NCI-H526 treated with DMSO at 0.1 percent for 48 hours (cell line): ENCODE results near the gene MLH3.

Experiments
- DNase-seq: peaks from one replicate; lab custom pipeline; 2025; lab: John Stamatoyannopoulos, UW

The MLH3 gene

DNA sequence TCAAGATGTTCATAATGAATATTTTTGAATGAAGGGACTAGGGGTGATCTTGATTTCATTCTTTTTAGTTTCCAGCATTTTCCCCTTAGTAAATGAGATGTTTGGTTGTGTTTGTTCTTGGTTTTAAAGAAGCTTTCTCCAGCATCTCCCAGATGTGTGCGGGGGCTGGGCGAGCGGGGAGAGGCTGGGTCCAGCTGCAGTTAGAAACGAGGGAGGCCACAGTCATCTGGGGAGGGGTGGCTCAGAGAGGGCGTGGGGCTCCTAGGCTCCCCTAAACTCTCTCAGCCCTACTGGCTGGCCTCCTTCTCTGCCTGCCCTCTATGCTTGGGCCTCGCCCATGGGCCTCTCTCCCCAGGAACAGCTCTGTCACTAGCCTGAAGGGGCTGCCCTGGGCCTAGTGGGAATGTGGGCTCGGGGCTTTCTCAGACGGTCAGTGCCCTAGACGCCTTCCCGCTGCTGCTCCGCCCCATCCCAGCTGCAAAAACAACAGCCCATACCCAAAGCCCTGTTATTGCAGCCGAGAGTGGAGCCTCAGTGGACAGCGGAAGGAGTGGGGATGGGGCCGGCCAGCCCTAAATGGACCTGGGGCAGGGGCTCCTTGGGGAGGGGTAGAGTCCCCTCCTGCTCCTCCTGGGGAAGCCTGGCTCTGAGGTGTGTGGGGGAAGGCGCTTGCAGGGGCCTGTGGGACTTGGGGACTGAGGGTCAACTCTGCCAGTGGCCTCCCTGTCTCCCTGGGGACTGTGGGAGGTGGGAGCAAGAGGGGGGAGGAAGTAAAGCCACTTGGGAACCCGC, 66.8 kb downstream of the MLH3 start:
- no peak for DNase-seq

DNA sequence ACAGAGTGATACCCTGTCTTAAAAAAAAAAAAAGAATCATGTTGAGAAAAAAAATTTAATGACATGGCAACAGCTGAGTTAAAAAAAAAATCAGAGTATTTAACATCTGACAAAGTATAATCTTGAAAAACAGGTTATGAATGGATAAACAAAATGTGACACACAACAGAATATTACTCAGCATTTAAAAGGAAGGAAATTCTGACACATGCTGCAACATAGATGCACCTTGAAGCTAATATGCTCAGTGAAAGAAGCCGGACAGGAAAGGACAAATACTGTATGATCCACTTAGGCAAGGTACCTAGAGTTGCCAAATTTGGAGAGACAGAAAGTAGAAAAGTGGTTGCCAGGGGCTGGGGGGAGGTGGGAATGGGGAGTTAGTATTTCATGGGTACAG, 67.9 kb downstream of the MLH3 start:
- DNase-seq: no peak

DNA sequence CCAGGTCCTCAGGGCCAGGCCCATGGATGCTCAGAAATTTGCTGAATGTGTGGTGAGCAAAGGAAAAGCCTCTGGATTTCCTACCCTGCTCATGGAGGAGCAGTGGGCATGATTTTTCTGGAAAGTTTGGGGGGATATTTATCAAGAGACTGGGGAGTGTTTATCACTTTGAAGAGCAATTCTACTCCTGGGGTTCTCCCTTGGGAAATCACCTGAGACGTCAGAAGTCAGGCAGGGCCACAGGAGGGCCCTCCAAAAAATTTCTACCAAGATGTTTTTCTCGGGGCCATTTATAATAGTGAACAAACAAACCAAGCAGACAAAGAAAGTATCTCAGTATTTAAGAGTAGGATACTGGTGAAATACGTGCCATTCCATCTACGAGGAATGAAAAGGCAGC, 68.6 kb downstream of the MLH3 start:
- no peak for DNase-seq

DNA sequence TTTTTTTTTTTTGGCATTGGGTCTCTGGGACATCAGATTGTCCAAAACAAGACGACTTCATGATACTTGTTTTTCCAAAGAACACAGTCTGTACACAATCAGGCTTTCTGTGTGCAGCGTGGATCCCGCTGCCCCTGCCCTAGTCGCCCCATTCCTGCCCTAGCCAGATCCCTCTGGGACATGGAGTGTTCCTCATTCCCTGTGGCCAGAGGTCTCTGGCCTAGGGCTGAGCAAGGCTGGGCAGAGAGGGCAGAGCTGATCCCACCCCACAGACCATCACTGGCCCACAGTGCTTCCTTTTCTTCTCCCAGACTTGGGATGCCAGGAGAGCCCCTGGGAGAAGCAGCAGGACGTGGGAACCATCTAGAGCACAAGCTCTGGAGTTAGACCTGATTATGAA, 69.4 kb downstream of the MLH3 start:
- no peak for DNase-seq

DNA sequence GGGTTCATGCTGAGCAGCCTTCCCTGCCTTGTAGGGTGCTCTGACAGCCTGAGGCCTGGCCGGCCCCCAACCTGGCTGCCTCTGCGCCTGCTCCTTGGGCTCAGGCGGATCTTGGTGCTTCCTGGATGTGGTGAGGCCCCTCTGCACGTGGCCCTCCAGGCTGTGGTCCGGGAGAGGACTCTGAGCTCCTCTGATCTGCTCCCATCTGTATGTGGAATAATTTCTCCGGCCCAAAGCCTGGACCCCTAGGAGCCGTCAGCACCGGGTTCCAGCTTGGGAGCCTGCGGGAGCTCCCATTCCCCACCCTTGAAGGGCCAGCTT, 69.8 kb downstream of the MLH3 start:
- no peak for DNase-seq

DNA sequence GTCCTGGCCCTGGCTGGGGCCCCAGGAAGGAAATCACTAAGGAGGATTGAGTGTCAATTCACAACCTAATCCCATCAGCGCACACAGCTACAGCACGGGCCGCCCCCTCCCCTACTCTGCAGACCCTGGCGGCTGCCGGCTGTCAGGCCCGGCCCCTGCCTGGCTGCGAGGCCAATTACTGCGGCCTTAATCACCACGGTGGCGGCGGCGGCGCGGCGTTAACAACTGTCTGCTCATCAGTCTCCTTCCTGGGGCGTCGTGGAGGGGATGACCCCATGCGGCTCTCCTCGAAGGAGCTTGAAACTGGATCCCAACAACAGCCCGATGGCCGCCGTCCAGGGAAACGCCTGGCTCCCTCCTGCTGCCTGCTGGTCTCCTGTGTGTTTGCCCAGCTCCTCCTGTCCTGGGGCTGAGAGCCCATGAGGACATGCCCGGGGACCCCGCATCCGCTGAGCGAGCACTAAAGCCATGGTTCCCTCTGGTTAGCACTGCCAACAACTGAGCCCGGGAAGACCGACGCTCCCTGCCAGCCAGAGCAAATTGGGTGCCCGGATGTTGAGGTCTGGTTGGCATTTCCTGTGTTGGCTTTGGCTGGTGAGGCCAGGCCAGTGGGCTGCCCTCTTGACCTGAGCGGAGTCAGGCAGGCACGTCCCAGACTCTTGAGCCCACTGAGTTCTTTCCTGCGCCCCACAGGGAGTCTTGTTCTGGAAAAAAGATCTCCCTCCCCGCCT, 70.4 kb downstream of the MLH3 start:
- DNase-seq: no peak

DNA sequence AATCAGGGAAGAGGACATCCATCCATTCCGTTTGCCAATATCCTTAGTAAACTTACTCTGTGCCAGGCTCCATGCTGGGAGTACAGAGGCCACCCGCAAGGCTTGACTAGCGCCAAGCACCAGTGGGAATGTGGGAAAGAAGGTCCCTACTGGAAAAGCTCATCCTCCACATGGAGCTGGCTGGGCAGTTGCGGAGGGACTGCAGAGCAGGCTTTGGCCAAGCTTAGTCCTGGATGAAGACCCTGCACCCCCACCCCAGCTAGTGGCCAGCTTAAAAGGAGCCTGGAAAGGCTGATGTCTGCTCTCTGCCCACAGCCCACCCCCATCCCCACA, 70.9 kb downstream of the MLH3 start:
- DNase-seq: no peak

DNA sequence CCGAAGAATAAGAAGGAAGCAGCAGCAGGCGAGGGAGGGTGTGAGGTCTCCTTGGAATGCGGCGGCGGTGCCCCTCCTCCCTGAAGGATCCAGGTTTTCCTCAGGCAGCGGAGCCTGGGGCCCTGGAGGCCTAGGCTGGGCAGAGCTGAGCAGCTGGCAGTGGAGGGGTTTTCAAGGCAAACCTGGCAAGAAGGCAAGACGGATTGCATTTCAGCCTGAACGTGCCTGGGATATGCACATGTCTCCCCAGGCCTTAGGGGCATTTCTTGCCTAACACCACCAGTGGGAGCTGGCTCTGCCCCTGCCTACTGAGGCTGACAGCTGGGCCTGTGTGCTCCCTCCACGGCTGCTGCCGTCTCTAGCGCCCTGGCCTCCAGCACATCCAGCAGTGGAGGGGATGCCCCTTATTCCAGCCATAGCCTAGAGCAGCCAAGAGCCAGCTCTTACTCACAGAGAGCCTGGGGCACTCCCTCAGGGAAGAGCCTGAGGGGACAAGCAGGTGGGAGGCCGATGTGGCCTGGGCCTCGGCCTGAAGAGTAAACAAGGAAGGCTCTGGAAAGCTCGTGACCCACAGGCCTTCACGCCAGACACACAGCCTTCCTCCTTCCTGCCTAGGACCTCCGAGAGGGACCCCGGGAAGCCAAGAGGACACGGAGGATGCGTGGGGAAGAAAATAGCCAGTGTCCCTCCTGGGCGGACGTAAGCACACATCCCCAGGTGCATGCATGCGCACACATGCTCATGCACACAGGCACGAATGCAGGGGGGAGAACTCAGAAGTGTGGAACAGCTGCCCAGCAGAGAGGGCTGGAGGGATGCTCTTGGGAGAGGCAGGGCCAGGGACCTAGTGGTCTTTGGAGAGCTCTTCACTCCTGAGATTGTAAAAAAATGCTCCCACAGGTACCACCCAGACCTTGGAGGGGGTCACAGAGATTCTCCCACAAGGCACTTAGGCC, 71.5 kb downstream of the MLH3 start:
- no peak for DNase-seq

DNA sequence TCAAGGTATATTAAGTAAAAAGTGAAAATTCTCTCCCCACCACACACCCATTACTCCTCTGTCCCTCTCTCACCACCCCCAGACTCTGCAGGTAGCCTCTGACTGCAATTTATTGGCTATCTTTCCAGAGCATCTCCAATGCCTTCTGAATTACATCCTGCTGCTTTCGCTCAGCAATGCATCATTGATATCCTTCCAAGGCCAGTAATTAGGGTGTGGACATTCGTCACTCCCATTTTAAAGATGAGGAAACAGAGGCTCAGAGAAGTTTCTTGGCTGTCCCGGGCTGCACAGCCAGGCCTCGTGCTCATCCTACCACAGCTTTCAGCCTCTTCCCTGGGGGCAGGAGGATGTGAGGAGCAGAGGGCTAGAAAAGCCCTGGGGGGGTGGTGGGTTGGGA, 72.2 kb downstream of the MLH3 start:
- no peak for DNase-seq

DNA sequence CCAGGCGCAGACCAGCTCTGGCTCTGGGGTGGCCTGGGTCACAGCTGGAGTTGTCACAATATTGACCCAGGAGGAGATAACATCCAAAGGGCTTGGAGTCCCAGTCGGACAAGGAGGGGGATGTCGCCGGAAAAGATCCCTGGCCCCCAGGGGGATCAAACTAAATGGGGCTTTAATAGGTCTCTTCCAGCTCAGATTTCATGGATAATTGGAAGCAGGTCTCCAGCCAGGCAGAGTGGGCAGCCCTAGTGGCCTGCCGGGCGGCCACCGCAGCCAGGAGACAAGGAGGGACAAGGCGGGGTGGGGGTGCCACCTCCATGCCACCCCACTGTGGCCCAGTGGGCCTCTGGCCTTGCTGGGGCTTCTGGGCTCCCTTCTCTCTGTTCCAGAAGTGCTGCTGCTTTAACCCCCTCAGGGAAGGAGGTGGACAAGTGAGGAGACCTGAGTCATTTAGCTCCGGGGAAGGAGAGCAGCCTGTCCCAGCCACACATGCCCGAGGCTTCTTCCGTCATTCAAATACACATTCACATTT, 72.8 kb downstream of the MLH3 start:
- DNase-seq: no peak

DNA sequence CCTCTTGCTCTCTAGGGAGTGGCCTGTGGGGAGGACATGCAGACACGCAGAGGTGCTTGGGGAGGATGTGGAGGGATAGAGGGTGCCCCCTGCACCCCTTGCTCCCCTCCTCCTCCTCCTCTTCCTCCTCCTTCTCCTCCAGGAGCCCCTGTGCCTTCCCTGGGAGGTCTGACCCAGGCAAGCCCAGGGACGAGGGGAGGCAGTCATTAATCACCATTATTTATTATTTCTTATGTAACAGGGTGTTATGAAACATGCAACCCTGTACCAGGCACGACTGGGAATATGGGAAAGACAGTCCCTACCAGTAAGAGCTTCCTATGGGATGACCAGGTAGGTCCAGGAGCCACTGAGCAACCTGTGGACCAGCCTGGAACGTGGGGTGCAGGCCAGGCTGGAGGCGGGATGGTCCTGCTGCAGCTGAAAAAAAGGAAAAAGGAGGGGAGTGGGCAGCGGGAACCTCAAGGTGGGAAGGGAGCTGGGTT, 73.3 kb downstream of the MLH3 start:
- DNase-seq: no peak

DNA sequence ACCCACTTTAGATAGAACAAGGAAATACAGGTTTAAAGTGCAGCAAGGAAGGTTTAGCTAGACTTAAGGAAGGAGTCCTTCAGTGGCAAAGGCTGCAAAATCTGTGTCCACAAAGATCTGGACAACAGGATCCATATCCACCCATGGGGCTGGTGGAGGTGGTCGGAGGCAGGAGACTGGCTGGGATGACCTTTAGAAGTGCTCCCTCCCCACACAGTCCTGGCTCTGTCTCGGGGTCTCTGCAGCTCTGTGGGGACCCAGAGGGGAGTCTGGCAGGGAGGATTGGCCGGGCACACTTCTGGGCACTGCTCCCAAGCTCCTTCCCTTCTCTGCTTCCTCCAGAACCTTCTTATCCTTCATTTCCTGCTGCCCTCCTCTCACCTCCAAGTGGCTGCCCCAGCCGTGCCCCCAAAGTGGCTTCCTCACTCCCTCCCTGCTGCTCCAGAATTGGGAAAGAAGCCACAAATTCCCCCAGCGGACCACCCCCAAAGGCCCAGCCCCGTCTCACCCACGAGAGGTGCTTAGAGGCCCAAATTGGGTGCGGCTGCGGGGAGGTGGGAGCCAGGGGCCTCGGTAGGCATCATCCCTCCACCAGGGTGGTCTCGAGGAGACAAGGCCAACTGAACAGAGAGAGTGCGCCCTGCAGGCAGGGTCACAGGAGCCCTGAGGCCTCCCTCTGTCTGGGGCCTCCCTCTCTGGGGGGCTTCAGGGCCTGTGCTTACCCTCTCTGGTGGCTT, 73.9 kb downstream of the MLH3 start:
- DNase-seq: no peak

DNA sequence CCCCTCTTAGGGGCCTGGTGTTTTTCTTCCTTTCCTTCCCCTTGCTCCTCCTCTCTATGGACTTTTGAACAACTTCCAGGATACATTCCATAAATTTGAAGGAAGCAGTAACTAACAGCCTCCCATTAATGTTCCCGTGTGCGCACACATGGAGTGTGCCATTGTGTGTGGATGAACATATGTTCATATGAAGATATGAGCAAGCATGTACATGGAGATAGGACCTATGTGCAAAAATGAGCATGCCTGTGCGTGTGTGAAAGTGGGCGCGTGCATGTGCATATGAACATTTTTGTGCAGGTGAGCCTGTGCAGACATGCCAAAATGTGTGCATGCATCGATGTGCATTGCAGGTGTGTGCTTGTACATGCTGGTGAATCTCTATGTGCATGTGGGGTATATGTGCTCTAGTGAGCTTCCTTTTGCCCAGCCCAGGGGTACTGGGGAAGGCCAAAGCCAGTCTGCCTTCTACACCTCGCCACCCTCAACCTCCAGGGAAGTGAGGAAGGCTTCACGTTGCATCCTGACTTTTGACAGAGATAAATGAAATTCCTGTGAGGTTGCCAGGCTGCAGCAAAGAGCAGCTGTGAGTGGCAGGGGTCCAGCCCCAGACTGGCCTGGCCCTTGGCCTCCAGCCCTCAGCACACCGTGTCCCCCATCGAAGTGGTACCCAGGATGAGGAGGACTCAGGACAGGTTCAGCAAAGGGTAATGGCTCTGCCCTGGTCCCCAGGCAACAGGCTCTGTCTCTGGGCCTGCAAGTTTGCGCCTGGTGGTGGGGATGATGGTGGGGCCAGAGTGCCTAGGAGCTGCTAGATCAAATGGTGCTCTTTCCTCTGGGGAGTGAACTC, 74.8 kb downstream of the MLH3 start:
- no peak for DNase-seq

DNA sequence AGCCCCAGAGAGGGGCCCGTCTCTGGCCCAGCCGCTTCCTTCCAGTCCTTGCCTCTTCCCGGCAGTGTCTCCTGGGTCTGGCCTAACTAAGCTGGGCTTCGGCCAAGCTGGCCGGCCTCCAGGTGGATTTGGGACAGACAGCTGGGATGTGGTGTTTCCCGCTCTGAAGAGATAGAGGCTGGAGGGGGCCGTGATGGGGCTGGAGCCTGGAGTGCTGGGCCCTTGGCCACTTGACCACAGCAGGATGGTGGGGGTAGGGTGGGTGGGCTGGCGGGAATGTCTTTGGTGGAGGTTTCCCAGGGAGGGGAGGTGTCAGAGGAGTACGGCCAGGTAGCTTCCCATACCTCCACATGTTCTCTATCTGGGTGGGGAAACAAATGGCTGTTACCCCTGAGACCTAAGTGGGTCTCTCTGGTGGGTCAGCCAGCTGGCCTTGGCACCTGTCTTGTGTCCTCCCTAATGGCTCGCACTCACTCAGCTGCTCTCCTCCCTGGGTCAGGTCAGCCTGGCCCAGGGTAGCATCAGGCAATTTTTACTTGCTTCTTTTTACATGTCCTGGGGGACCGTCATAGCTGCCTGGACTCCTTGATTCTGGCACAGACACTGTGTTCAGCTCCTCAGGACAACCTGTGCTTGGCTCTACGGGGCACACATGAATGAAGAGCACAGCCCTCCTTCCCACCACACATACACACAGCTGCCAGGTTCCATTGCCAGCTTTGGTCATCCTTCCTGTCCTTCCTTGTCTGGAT, 76.0 kb downstream of the MLH3 start:
- DNase-seq: no peak

DNA sequence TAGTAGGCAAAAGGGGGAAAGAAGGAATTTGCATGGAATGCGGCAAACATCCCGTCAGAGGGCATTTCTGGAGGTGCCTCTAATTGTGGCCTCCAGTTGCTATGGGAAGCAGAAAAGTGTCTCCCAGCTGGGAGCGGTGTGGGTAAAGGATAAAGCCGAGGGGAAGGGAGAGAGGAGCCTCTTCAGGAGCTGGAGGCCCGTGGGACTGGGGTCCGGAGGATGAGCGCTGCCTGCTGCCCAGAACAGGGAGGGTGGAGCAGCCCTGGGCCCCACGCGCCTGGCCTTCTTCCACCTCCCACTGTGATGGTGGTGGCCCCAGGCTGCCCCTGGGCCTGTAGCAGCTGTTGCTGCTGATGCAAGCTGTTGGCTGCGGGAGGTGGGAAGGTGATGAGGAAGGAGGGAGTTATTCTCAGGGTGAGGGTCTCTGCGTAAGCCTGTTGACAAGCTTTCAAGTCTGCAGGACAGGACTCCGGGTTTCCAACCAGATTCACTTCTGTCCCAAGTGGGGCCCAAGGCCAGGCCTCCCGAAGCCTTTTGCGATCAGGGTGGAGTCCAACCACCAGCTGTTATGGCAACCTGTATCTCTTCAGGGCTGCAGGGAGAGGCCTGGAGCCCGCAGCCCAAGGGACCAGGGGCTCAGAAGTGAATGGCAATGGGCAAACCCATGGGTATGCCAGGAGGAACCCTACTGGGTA, 76.8 kb downstream of the MLH3 start:
- DNase-seq: no peak

DNA sequence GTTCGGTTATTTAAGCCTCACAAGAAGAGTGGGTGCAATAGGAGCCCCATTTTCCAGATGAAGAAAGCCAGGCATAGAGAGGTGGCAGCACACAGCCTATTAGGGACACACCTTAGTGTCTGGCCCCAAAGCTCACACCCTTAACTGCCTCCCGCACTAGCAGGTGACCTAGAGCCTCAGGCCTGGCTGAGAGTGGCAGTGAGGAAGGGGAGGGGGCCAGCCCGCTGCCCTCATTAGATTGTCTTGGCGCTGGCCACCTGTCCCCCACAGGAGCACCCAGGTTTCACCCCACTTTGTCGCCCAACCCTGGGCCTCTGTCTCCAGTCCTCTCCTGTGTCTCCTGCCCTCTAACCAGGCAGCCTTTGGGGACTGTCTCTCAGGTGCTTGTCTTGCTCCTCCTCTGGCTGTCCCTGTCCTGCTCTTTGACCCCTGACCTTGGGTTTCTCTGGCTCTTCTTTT, 77.3 kb downstream of the MLH3 start:
- DNase-seq: no peak

DNA sequence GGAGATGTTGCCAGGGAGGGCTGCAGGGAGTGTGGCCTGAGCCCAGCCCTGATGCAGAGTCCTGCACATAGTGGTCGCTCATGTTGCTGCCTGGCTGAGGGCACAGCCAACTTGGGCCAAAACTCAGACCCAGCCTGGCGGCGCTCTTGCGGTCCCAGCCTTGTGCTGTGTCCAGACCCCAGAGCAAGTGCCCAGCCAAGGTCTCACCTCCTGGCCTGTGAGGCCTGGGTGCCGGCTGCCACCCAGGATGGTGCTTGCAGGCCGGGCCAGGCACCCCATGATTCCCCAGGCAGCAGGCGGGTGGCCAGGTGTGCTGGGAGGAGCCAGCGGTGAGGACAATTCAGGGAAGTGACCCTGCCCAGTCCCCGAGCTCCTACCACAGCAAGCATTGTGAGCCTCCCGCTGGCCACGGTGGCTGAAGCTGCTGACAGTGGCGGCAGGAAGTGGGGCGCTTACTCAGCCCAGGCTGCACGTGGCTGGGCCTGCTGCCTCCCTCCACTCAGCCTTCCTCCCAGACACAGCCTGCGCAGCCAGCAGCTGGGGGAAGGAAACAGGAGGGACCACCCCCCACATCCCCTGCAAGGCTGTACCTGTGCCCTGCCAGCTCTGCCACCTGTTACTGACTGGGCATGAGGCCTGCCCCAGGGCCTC, 78.1 kb downstream of the MLH3 start:
- no peak for DNase-seq

DNA sequence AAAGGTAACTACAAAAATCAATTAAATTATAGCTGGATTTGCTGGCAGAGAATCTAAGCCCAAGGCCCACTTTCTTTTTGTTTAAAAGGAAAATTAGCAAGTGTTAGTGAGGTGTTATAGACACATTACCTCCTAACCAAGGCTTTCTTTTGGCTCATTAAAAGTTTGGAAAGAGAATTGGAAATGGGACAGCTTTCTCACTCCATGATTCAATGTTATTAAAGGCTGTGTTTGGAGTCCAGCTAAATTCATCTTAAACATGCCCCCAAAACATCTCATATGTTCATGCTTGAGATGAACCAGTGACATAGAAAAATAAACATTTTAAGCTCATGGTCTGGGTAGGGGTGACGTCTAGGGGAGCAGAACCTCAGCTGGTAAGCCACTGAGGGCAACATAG, 82.5 kb downstream of the MLH3 start:
- no peak for DNase-seq
